ENCODE results near the gene STK32B.

DNA sequence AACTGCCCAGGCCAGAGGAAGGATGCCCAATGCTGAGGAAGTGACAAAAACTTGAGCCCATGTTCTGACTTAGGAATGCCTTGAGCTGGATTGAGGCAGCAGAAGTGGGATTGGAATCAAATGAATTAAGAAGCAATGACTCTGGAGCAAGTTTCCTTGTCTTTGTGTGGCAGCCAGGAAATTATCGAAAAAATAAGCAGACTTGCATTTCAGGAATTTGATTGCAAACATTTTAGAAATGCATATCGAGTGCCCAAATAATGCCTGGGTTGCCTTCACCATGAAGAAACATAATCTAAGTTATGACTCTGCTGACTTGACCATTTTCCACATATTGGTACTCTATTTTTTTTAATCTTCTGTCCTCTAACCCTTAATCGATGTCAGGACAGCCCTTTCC lies 41.5 kb upstream of the STK32B start:
- no peak for TF ChIP-seq CTCF (IDR thresholded peaks at IDR 0.05 in 8 of 11, conservative IDR thresholded peaks at IDR 0.05 in 3 of 11)
- TF ChIP-seq POLR2A (IDR thresholded peaks at IDR 0.05), result no peak
- no peak for TF ChIP-seq POLR2AphosphoS5 (IDR thresholded peaks at IDR 0.05)

Measured in spleen (tissue), 7 donors.